Right atrium auricular region (tissue), 2 donors: Measurements from ENCODE around the gene RTN4. TPM values are rescaled to one million over a fixed set of nuclear protein-coding genes. Genes with fewer than 3 reads are reported as not detected.

ENCODE experiments used
- DNase-seq: peaks from one replicate; pipeline ENCODE4 v3.0.0-alpha.2; 2019; ENCODE audit warnings: low spot score
- H3K27ac ChIP-seq, 2 donors: fragments of 200-600 bp; sonication (generic); 1 replicate in 1 of 2; 2 replicates in 1 of 2; pipeline ENCODE4 v1.5.1; 2016 to 2019
- H3K27me3 ChIP-seq, 2 donors: fragments of 200-600 bp; sonication (generic); one replicate each; pipeline versions ENCODE4 v1.5.1 to v1.6.0; 2017 to 2019
- H3K36me3 ChIP-seq: fragments of 200-600 bp; sonication (generic); one replicate; pipeline ENCODE4 v1.5.1; 2016
- H3K4me1 ChIP-seq, 2 donors: fragments of 200-600 bp; sonication (generic); one replicate each; pipeline versions ENCODE4 v1.5.1 to v1.6.0; 2017 to 2019
- H3K4me3 ChIP-seq, 2 donors: fragments of 200-600 bp; sonication (generic); 1 replicate in 1 of 2; 2 replicates in 1 of 2; pipeline ENCODE4 v1.5.1; 2017 to 2019; ENCODE audit warnings: mild to moderate bottlenecking in 1 of 2, moderate library complexity in 1 of 2
- H3K9me3 ChIP-seq, 2 donors: fragments of 200-600 bp; sonication (generic); one replicate each; pipeline ENCODE4 v1.5.1; 2019
- CTCF ChIP-seq, 2 donors: fragments of 200-600 bp; sonication (generic); IDR thresholded peaks; one replicate each; pipeline ENCODE4 v1.5.1; 2019; ENCODE audit warnings: antibody characterized with exemption in 2 of 2
- total RNA-seq, 2 donors: library from RNA; depleted of rRNA; stranded (reverse); fragments of >200 nt; gene quantifications; one replicate each; pipeline ENCODE4 v1.1.0, GENCODE V29; 2016

Gene RTN4
- total RNA-seq, 2 donors from 2014 or later: 152 to 203 TPM

- H3K4me1 ChIP-seq: peaks cover 0 to 32% of the 10 kb centered on the region in 2 donors
- no peak for TF ChIP-seq CTCF (IDR thresholded peaks at IDR 0.05)
- no peak overlapping the region for H3K27ac ChIP-seq
- peaks cover 13% of the 10 kb centered on the region for H3K36me3 ChIP-seq
- H3K4me3 ChIP-seq: no peak overlapping the region
- H3K9me3 ChIP-seq: no peaks in the 10 kb centered on the region
- no peak for DNase-seq
- no peaks in the 10 kb centered on the region for H3K27me3 ChIP-seq
Observed at GRCh38 chr2:54977149-54977548, 73.1 kb downstream of the RTN4 start.

- Histone ChIP-seq H3K27ac (no peak overlapping the region), H3K4me3 (no peak overlapping the region), H3K27me3 (no peaks in the 10 kb centered on the region), H3K4me1 (peaks cover 0 to 32% of the 10 kb centered on the region in 2 donors), H3K36me3 (no peaks in the 10 kb centered on the region), H3K9me3 (no peaks in the 10 kb centered on the region)
- no peak for TF ChIP-seq CTCF (IDR thresholded peaks at IDR 0.05)
- DNase-seq: no peak
Observed at GRCh38 chr2:54975598-54976492, 74.4 kb downstream of the RTN4 start.

- no peak for TF ChIP-seq CTCF (IDR thresholded peaks at IDR 0.05)
- no peaks in the 10 kb centered on the region for H3K9me3 ChIP-seq
- no peak for DNase-seq
- no peak overlapping the region for H3K27ac ChIP-seq
- peaks cover 0 to 33% of the 10 kb centered on the region in 2 donors for H3K4me1 ChIP-seq
- H3K27me3 ChIP-seq: no peaks in the 10 kb centered on the region
- no peak overlapping the region for H3K4me3 ChIP-seq
- peaks cover 5% of the 10 kb centered on the region for H3K36me3 ChIP-seq
Observed at GRCh38 chr2:54975175-54975574, 75.1 kb downstream of the RTN4 start.

- TF ChIP-seq CTCF (IDR thresholded peaks at IDR 0.05): no peak
- H3K4me1 ChIP-seq: peaks cover 0 to 32% of the 10 kb centered on the region in 2 donors
- no peak for DNase-seq
- H3K4me3 ChIP-seq: no peak overlapping the region
- H3K36me3 ChIP-seq: peaks cover 9% of the 10 kb centered on the region
- no peak overlapping the region for H3K27ac ChIP-seq
- no peaks in the 10 kb centered on the region for H3K27me3 ChIP-seq
- no peaks in the 10 kb centered on the region for H3K9me3 ChIP-seq
Observed at GRCh38 chr2:54969940-54970338, 80.3 kb downstream of the RTN4 start.

- Histone ChIP-seq H3K27me3 (no peaks in the 10 kb centered on the region), H3K4me3 (no peak overlapping the region), H3K36me3 (peaks cover 9% of the 10 kb centered on the region), H3K4me1 (peaks cover 0 to 32% of the 10 kb centered on the region in 2 donors), H3K9me3 (no peaks in the 10 kb centered on the region), H3K27ac (no peak overlapping the region)
- DNase-seq: no peak
- no peak for TF ChIP-seq CTCF (IDR thresholded peaks at IDR 0.05)
Observed at GRCh38 chr2:54969295-54969939, 80.8 kb downstream of the RTN4 start.
